ENCODE results near the gene LGI4.
"Not testable (repeated sequence)": the region's sequence is repeated elsewhere in the genome, so short reads cannot be mapped to it uniquely, and the experiment has no call there.

The LGI4 gene

GRCh38 chr19:35141837-35142605 is 7.2 kb upstream of the LGI4 start:
- peak; percentile 67 for DNase-seq

- DNase-seq, result peak; percentile 92
Measured at GRCh38 chr19:35140962-35141836, 6.3 kb upstream of the LGI4 start.

- peak; percentile 45 for DNase-seq
Measured at GRCh38 chr19:35140207-35140961, 5.5 kb upstream of the LGI4 start.

- DNase-seq, result peak; percentile 62
Measured at GRCh38 chr19:35138305-35138892, 3.5 kb upstream of the LGI4 start, which contains the start of gene FXYD1. TSS of gene FXYD1 (plus strand) at chr19:35138824. CDS start at chr19:35140080, 1,256 bp downstream.

- peak; percentile 6 for DNase-seq
Measured at GRCh38 chr19:35136977-35137702, 2.3 kb upstream of the LGI4 start.

- DNase-seq, result no peak
Measured at GRCh38 chr19:35136231-35136630, 1.4 kb upstream of the LGI4 start.

- peak; percentile 97 for DNase-seq
Measured at GRCh38 chr19:35135389-35135909, 590 bp upstream of the LGI4 start.

- DNase-seq, result no peak
Measured at GRCh38 chr19:35133826-35134225, 1.0 kb downstream of the LGI4 start.

GRCh38 chr19:35132254-35132653 is 2.6 kb downstream of the LGI4 start:
- DNase-seq, result no peak

GRCh38 chr19:35130761-35131720 is 3.8 kb downstream of the LGI4 start:
- DNase-seq, result no peak

- not testable (repeated sequence) for DNase-seq
Measured at GRCh38 chr19:35129724-35130274, 5.1 kb downstream of the LGI4 start.

GRCh38 chr19:35128398-35129057 is 6.3 kb downstream of the LGI4 start:
- no peak for DNase-seq

- no peak for DNase-seq
Measured at GRCh38 chr19:35127871-35128270, 7.0 kb downstream of the LGI4 start.

- DNase-seq, result peak; percentile 42
Measured at GRCh38 chr19:35126624-35126959, 8.3 kb downstream of the LGI4 start.

GRCh38 chr19:35125749-35126623 is 8.9 kb downstream of the LGI4 start:
- DNase-seq, result no peak

GRCh38 chr19:35125270-35125717 is 9.6 kb downstream of the LGI4 start:
- no peak for DNase-seq

- peak; percentile 97 for DNase-seq
Measured at GRCh38 chr19:35124098-35125060, 10.5 kb downstream of the LGI4 start.

All from eye (tissue), 1 donor.